ENCODE results near the gene IVD.

GRCh38 chr15:40414816-40415215 is 9.2 kb downstream of the IVD start:
- no peak for TF ChIP-seq EZH2 (IDR thresholded peaks at IDR 0.05; ENCODE audit: low read length, unreplicated experiment)
- no peak for TF ChIP-seq CTCF (conservative IDR thresholded peaks at IDR 0.05; ENCODE audit: low read depth, low read length)
- TF ChIP-seq EZH2phosphoT487 (IDR thresholded peaks at IDR 0.05; ENCODE audit: borderline replicate concordance, low read length), result no peak

Measured in PC-3 (cell line).